Prostate gland (tissue), 2 donors: ENCODE data around the gene PPP6C. TPM values are rescaled to one million over a fixed set of nuclear protein-coding genes. Genes with fewer than 3 reads are reported as not detected.
"Not testable (repeated sequence)": the region's sequence is repeated elsewhere in the genome, so short reads cannot be mapped to it uniquely, and the experiment has no call there.

Experiments used
- DNase-seq: peaks from one replicate; pipeline ENCODE4 v3.0.0-alpha.2; 2019; ENCODE audit warnings: low spot score
- H3K27ac ChIP-seq, 2 donors: fragments of 200-600 bp; sonication (generic); 2 replicates each; pipeline ENCODE4 v1.5.1; 2017 to 2019
- H3K27me3 ChIP-seq: fragments of 200-600 bp; sonication (generic); replicated peaks from 2 replicates; pipeline ENCODE4 v1.5.1; 2019; ENCODE audit not compliant: insufficient read depth
- H3K36me3 ChIP-seq, 2 donors: fragments of 200-600 bp; sonication (generic); 1 replicate in 1 of 2; 2 replicates in 1 of 2; pipeline versions ENCODE4 v1.5.1 to v1.8.1; 2017 to 2019
- H3K4me1 ChIP-seq: fragments of 200-600 bp; sonication (generic); replicated peaks from 2 replicates; pipeline ENCODE4 v1.5.1; 2019
- H3K4me3 ChIP-seq, 2 donors: fragments of 200-600 bp; sonication (generic); 2 replicates each; pipeline ENCODE4 v1.5.1; 2017 to 2019
- H3K9me3 ChIP-seq: fragments of 200-600 bp; sonication (generic); 2 replicates; pipeline ENCODE4 v1.5.1; 2017
- POLR2A ChIP-seq: fragments of 450-650 bp; IDR thresholded peaks from one replicate; pipeline ENCODE4 v1.6.1; 2016; ENCODE audit warnings: antibody characterized with exemption, mild to moderate bottlenecking
- POLR2AphosphoS5 ChIP-seq: sonication (generic); formaldehyde crosslinking; IDR thresholded peaks from one replicate; pipeline ENCODE4 v1.6.1; 2017; ENCODE audit warnings: antibody characterized with exemption
- WGBS: methylation state at CpG from one replicate; pipeline ENCODE4 v1.1.5; 2018; 5-methylcytosine and 5-hydroxymethylcytosine counted together
- intact Hi-C: fragments of 100-400 bp; cut with DNase I; formaldehyde crosslinking; loops from one replicate; pipeline ENCODE4 v1.14.2; 2022
- total RNA-seq, 2 donors: library from RNA; depleted of rRNA; stranded (reverse); fragments of >200 nt; gene quantifications; one replicate each; pipeline ENCODE4 v1.1.0, GENCODE V29; 2016
- TF ChIP-seq, protein P1 (sequence below), 4 experiments: fragments of 200-600 bp in 2 of 4; fragments of 450-650 bp in 2 of 4; sonication (generic) in 2 of 4; IDR thresholded peaks; 1 replicate in 3 of 4; 2 replicates in 1 of 4; pipeline ENCODE4 v1.5.1; 2016 to 2019; ENCODE audit warnings: antibody characterized with exemption in 4 of 4, mild to moderate bottlenecking in 2 of 4, moderate library complexity in 2 of 4

PPP6C gene
- total RNA-seq, 2 donors from 2014 or later = 28.8 to 34.1 TPM

DNA sequence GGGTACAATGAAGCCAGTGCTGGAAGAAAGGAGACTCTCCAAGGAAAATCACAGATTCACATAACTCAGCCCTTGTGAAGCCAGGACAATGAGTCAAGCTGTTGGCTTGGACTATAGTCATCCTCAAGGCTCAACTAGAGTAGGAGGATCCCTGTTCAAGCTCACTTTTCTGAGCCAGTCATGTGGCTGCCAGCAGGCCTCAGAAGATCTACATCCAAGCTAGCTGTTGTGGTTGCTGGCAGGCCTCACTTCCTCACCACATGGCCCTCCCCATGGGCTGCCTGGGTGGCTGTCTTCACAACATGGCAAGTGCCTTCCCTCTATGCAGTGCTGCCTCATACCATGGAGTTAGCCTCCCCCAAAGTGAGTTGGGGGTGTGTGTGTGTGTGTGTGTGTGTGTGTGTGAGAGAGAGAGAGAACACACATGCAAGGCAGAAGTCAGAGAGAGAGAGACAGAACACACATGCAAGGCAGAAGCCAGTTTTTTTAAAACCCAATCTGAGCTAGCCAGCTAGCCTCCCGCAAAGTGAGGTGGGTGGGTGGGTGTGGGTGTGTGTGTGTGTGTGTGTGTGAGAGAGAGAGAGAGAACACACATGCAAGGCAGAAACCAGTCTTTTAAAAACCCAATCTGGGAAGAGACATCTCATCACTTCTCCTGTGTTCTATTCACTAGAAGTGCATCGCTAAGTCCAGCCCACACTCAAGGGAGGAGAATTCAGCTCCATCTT, 63.4 kb downstream of the PPP6C start:
- Histone ChIP-seq H3K27me3 (no peaks in the 10 kb centered on the region), H3K9me3 (no peaks in the 10 kb centered on the region), H3K4me1 (no peaks in the 10 kb centered on the region), H3K36me3 (no peaks in the 10 kb centered on the region), H3K4me3 (no peak overlapping the region), H3K27ac (no peak overlapping the region)
- peak; percentile 19 for DNase-seq
- 75% methylated on average over 2 of the region's 2 CpGs for WGBS
- TF ChIP-seq POLR2A (no peak), POLR2AphosphoS5 (peak; percentile 29)
- TF ChIP-seq, protein P1, sequence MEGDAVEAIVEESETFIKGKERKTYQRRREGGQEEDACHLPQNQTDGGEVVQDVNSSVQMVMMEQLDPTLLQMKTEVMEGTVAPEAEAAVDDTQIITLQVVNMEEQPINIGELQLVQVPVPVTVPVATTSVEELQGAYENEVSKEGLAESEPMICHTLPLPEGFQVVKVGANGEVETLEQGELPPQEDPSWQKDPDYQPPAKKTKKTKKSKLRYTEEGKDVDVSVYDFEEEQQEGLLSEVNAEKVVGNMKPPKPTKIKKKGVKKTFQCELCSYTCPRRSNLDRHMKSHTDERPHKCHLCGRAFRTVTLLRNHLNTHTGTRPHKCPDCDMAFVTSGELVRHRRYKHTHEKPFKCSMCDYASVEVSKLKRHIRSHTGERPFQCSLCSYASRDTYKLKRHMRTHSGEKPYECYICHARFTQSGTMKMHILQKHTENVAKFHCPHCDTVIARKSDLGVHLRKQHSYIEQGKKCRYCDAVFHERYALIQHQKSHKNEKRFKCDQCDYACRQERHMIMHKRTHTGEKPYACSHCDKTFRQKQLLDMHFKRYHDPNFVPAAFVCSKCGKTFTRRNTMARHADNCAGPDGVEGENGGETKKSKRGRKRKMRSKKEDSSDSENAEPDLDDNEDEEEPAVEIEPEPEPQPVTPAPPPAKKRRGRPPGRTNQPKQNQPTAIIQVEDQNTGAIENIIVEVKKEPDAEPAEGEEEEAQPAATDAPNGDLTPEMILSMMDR (IDR thresholded peaks at IDR 0.05) = no peak
- intact Hi-C loops = no loop called here

DNA sequence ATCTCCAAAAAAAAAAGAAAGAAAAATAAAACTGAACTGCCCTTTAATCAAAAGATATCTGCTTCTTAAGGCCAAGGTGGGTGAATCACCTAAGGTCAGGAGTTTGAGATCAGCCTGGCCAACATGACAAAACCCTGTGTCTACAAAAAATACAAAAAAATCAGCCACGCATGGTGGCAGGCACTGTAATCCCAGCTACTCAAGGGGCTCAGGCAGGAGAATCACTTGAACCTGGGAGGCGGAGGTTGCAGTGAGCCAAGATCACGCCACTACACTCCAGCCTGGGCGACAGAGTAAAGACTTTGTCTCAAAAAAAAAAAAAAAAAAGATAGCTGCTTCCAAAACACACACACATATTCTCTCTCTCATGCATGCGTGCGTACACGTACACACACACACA, 64.1 kb downstream of the PPP6C start:
- intact Hi-C loops = no loop called here
- TF ChIP-seq, protein P1 (IDR thresholded peaks at IDR 0.05) = no peak
- TF ChIP-seq POLR2A (no peak), POLR2AphosphoS5 (no peak)
- H3K27ac ChIP-seq = no peak overlapping the region
- DNase-seq = no peak
- no peak overlapping the region for H3K4me3 ChIP-seq
- no peaks in the 10 kb centered on the region for H3K9me3 ChIP-seq
- H3K27me3 ChIP-seq = no peaks in the 10 kb centered on the region
- WGBS = 64% methylated on average over 7 of the region's 7 CpGs
- H3K4me1 ChIP-seq = no peaks in the 10 kb centered on the region
- no peaks in the 10 kb centered on the region for H3K36me3 ChIP-seq

DNA sequence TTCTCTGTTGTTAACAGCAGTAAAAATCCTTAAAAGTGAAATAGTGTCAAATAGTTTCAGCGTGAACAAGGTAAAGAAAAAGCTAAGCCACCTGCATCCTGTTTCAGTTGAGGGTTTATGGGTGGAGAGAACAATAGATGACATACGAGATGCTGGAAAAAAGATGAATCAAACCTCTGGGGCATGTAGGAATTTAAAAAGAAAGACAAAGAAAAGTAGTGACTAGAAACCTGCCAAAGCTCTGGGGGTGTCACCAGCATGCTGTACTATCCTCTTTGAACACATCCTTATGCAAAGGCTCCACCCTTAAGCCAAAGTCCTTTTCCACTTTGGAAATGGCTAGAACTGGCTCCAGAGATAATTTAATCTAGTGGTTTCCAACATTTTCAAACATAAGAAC, 68.5 kb downstream of the PPP6C start:
- Histone ChIP-seq H3K27me3 (no peaks in the 10 kb centered on the region), H3K4me3 (no peak overlapping the region), H3K27ac (no peak overlapping the region), H3K9me3 (no peaks in the 10 kb centered on the region), H3K4me1 (no peaks in the 10 kb centered on the region), H3K36me3 (no peaks in the 10 kb centered on the region)
- 42% methylated on average over 2 of the region's 2 CpGs for WGBS
- TF ChIP-seq POLR2AphosphoS5 (no peak), POLR2A (no peak)
- TF ChIP-seq, protein P1 (IDR thresholded peaks at IDR 0.05) = no peak
- no peak for DNase-seq
- intact Hi-C loops = no loop called here

DNA sequence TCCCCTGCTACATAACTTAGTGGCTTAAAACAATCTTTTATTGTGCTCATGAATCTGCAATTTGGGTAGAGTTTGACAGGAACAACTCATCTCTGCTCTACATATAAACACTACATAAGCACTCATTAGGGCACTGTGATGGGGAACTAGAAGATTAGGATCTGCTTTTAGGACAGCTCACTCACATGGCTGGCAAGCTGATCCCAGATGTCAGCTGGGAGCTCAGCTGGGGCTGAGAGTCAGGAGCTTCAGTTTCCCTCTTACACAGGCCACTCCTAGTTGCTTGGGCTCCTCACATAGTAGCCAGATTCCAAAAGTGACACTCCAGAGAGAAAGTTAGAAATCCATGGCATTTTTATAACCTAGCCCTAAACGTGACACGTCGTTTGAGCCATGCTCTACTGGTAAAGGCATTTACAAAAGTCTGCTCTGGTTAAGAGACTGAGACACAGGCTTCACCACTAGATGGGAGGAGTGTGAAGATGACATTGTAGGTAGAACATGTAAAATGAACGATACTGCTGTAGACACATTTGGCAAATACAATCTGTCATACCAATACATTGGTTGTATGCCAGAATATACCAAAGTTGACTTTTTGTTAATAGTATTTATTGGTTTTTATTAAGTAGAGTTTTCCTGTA, 69.8 kb downstream of the PPP6C start:
- Histone ChIP-seq H3K4me1 (no peaks in the 10 kb centered on the region), H3K27me3 (no peaks in the 10 kb centered on the region), H3K9me3 (no peaks in the 10 kb centered on the region), H3K36me3 (no peaks in the 10 kb centered on the region), H3K27ac (no peak overlapping the region), H3K4me3 (no peak overlapping the region)
- DNase-seq = no peak
- intact Hi-C loops = no loop called here
- 19% methylated on average over 4 of the region's 4 CpGs for WGBS
- TF ChIP-seq POLR2A = no peak
- no peak for TF ChIP-seq POLR2AphosphoS5
- TF ChIP-seq, protein P1 (IDR thresholded peaks at IDR 0.05) = no peak

DNA sequence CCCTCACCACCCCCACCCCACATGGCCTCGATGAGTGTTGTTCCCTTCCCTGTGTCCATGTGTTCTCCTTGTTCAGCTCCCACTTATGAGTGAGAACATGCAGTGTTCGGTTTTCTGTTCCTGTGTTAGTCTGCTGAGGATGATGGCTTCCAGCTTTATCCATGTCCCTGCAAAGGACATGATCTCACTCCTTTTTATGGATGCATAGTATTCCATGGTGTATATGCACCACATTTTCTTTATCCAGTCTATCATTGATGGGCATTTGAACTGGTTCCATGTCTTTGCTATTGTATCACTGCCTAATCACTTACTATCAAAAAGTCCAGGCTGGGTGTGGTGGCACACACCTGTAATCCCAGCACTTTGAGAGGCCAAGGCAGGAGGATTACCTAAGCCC, 70.9 kb downstream of the PPP6C start:
- 96% methylated on average over 2 of the region's 2 CpGs for WGBS
- intact Hi-C loops = not testable (repeated sequence)

DNA sequence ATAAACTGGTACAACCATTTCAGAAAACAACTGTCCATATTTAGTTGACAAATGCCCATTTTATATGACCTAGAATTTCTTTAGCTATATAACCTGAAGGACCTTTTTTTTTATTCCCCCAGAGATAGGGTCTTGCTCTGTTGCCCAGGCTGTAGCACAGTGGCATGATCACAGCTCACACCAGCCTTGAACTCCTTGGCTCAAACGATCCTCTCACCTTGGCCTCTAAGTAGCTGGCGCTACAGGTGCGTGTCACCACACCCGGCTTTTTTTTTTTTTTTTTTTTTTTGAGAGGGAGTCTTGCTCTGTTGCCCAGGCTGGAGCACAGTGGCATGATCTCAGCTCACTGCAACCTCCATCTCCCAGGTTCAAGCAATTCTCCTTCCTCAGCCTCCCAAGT, 75.1 kb downstream of the PPP6C start:
- DNase-seq, H3K27ac ChIP-seq, H3K9me3 ChIP-seq, intact Hi-C loops, H3K4me3 ChIP-seq, H3K27me3 ChIP-seq, H3K36me3 ChIP-seq, H3K4me1 ChIP-seq: not testable (repeated sequence)
- 99% methylated on average over 4 of the region's 4 CpGs for WGBS

More for the DNA sequence above, 70.9 kb downstream of the PPP6C start:
- H3K4me3 ChIP-seq, H3K9me3 ChIP-seq, H3K4me1 ChIP-seq, H3K36me3 ChIP-seq, H3K27me3 ChIP-seq, H3K27ac ChIP-seq, DNase-seq: not testable (repeated sequence)
